PFSK-1 (cell line): ENCODE measurements around the gene ENTPD5.

ENCODE experiments used
- SIN3A ChIP-seq: IDR thresholded peaks from 2 replicates; pipeline ENCODE4 v1.6.1; 2012; ENCODE audit warnings: mild to moderate bottlenecking, low read length, moderate library complexity, borderline replicate concordance; ENCODE audit not compliant: insufficient read depth
- TAF1 ChIP-seq: IDR thresholded peaks from 2 replicates; pipeline ENCODE4 v1.6.1; 2012; ENCODE audit warnings: low read length, control low read depth, borderline replicate concordance; ENCODE audit not compliant: insufficient read depth
- TF ChIP-seq, protein P1 (sequence below), 2 experiments: IDR thresholded peaks; 2 replicates each; pipeline versions ENCODE4 v1.6.1 to v1.8.0; 2011 to 2012; ENCODE audit warnings: low read depth in 2 of 2, low read length in 2 of 2, control low read depth in 1 of 2, inconsistent platforms in 1 of 2, mild to moderate bottlenecking in 1 of 2, moderate library complexity in 1 of 2; ENCODE audit not compliant: insufficient read depth in 1 of 2

- TF ChIP-seq, protein P1, sequence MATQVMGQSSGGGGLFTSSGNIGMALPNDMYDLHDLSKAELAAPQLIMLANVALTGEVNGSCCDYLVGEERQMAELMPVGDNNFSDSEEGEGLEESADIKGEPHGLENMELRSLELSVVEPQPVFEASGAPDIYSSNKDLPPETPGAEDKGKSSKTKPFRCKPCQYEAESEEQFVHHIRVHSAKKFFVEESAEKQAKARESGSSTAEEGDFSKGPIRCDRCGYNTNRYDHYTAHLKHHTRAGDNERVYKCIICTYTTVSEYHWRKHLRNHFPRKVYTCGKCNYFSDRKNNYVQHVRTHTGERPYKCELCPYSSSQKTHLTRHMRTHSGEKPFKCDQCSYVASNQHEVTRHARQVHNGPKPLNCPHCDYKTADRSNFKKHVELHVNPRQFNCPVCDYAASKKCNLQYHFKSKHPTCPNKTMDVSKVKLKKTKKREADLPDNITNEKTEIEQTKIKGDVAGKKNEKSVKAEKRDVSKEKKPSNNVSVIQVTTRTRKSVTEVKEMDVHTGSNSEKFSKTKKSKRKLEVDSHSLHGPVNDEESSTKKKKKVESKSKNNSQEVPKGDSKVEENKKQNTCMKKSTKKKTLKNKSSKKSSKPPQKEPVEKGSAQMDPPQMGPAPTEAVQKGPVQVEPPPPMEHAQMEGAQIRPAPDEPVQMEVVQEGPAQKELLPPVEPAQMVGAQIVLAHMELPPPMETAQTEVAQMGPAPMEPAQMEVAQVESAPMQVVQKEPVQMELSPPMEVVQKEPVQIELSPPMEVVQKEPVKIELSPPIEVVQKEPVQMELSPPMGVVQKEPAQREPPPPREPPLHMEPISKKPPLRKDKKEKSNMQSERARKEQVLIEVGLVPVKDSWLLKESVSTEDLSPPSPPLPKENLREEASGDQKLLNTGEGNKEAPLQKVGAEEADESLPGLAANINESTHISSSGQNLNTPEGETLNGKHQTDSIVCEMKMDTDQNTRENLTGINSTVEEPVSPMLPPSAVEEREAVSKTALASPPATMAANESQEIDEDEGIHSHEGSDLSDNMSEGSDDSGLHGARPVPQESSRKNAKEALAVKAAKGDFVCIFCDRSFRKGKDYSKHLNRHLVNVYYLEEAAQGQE (IDR thresholded peaks at IDR 0.05; ENCODE audit: insufficient read depth in 1 of 2, low read depth in 2 of 2, low read length in 2 of 2), result no peak
- TF ChIP-seq TAF1 (no peak), SIN3A (no peak)
These were observed 46.9 kb upstream of the ENTPD5 start for GRCh38 chr14:74065746-74066575.
